Measurements from ENCODE around the gene RBP4.

The RBP4 gene

DNA sequence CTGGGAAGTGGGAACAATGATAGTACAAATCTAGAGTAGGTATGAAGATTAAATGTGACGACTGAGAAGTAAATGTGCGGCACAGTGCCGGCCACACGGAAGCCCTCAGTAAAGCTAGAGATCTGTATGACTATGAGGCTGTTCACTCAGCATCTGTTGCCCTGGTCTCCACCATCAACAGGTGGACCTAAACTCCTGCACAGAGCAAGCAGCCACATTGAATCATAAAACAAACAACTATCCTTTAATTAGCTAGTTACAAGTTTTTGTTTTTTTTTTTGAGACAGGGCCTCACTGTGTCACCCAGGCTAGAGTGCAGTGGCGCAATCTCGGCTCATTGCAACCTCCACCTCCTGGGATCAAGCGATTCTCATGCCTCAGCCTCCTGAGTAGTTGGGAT is 16.6 kb downstream of the RBP4 start:
- ATAC-seq: no peak
- no peak for TF ChIP-seq ZC3H10 (CRISPR knock-in tag; IDR thresholded peaks at IDR 0.05)
- TF ChIP-seq, protein P1, sequence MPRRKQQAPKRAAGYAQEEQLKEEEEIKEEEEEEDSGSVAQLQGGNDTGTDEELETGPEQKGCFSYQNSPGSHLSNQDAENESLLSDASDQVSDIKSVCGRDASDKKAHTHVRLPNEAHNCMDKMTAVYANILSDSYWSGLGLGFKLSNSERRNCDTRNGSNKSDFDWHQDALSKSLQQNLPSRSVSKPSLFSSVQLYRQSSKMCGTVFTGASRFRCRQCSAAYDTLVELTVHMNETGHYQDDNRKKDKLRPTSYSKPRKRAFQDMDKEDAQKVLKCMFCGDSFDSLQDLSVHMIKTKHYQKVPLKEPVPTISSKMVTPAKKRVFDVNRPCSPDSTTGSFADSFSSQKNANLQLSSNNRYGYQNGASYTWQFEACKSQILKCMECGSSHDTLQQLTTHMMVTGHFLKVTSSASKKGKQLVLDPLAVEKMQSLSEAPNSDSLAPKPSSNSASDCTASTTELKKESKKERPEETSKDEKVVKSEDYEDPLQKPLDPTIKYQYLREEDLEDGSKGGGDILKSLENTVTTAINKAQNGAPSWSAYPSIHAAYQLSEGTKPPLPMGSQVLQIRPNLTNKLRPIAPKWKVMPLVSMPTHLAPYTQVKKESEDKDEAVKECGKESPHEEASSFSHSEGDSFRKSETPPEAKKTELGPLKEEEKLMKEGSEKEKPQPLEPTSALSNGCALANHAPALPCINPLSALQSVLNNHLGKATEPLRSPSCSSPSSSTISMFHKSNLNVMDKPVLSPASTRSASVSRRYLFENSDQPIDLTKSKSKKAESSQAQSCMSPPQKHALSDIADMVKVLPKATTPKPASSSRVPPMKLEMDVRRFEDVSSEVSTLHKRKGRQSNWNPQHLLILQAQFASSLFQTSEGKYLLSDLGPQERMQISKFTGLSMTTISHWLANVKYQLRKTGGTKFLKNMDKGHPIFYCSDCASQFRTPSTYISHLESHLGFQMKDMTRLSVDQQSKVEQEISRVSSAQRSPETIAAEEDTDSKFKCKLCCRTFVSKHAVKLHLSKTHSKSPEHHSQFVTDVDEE (CRISPR knock-in tag; IDR thresholded peaks at IDR 0.05): no peak
- TF ChIP-seq ZNF70 (CRISPR knock-in tag; IDR thresholded peaks at IDR 0.05): no peak
- TF ChIP-seq ZFP30 (CRISPR knock-in tag; IDR thresholded peaks at IDR 0.05): no peak

DNA sequence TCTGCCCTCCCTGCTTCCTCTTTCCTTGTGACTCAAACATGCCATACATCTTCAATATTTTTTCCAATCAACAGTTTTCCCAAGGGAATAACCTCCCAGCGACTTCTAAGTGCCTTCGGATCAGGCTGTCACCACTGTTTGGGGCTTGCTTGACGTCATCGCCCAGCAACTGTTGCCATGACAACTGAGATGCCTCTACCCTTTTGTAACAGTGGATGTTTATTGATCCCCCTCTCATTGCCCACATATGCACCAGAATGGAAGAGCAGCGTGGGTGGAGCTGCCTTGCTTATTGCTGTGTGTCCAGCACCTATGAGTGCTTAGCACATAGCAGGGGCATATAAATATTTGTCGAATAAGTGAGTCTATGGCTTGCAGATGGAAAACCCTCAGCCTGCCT is 20.2 kb downstream of the RBP4 start:
- TF ChIP-seq CSDC2 (CRISPR knock-in tag; IDR thresholded peaks at IDR 0.05) (no peak), PPARA (CRISPR knock-in tag; IDR thresholded peaks at IDR 0.05; ENCODE audit: borderline replicate concordance) (no peak), ZFP3 (CRISPR knock-in tag; IDR thresholded peaks at IDR 0.05) (no peak)
- TF ChIP-seq, protein P2, sequence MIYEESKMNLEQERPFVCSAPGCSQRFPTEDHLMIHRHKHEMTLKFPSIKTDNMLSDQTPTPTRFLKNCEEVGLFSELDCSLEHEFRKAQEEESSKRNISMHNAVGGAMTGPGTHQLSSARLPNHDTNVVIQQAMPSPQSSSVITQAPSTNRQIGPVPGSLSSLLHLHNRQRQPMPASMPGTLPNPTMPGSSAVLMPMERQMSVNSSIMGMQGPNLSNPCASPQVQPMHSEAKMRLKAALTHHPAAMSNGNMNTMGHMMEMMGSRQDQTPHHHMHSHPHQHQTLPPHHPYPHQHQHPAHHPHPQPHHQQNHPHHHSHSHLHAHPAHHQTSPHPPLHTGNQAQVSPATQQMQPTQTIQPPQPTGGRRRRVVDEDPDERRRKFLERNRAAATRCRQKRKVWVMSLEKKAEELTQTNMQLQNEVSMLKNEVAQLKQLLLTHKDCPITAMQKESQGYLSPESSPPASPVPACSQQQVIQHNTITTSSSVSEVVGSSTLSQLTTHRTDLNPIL (CRISPR knock-in tag; IDR thresholded peaks at IDR 0.05; ENCODE audit: low read depth): no peak
- ATAC-seq: no peak

DNA sequence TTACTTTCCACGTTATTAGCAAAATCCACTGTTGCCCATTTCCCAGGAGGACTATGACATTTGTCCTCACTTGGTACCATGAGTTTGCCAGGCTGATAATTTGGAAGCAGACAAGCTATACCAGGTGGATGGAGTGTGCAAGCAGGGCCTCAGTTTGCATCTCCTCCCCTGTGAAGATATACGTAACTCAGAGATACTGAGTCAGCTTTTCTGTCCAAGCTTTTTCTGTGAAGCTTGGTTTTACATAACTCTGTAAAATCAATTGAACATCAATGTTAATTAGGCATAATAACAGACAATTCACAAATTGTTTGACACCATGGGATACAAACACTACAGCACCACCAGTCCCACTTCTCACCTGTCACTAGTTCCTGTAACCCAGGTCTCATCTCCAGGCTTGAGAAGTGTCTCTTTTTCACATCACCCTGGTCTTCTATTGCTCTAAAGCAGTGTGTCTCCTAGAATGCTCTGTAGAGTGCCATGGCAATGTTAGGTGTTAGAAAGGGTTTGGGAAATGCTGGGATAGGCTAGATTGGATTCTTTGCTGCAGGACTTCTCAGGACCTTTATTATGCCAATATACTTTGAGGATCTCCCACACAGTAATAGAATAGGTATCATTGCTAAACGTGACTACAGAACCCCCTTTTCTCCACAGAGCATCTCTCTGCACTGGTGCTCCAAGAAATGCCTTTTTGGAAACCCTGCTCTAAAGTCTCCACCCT is 20.9 kb downstream of the RBP4 start:
- TF ChIP-seq ZFP30 (CRISPR knock-in tag; IDR thresholded peaks at IDR 0.05) (no peak), TCF4 (CRISPR knock-in tag; IDR thresholded peaks at IDR 0.05; ENCODE audit: borderline replicate concordance) (no peak), ISL1 (CRISPR knock-in tag; IDR thresholded peaks at IDR 0.05) (no peak), ZNF70 (CRISPR knock-in tag; IDR thresholded peaks at IDR 0.05) (no peak), CSDC2 (CRISPR knock-in tag; IDR thresholded peaks at IDR 0.05) (no peak), ESRRG (CRISPR knock-in tag; IDR thresholded peaks at IDR 0.05) (no peak), BACH2 (CRISPR knock-in tag; IDR thresholded peaks at IDR 0.05; ENCODE audit: borderline replicate concordance) (no peak), ZNF565 (CRISPR knock-in tag; conservative IDR thresholded peaks at IDR 0.05; ENCODE audit: low read depth) (no peak), GLIS3 (CRISPR knock-in tag; IDR thresholded peaks at IDR 0.05) (no peak), ZFP3 (CRISPR knock-in tag; IDR thresholded peaks at IDR 0.05) (no peak)
- TF ChIP-seq, protein P2 (CRISPR knock-in tag; IDR thresholded peaks at IDR 0.05; ENCODE audit: low read depth): no peak
- TF ChIP-seq, protein P3, sequence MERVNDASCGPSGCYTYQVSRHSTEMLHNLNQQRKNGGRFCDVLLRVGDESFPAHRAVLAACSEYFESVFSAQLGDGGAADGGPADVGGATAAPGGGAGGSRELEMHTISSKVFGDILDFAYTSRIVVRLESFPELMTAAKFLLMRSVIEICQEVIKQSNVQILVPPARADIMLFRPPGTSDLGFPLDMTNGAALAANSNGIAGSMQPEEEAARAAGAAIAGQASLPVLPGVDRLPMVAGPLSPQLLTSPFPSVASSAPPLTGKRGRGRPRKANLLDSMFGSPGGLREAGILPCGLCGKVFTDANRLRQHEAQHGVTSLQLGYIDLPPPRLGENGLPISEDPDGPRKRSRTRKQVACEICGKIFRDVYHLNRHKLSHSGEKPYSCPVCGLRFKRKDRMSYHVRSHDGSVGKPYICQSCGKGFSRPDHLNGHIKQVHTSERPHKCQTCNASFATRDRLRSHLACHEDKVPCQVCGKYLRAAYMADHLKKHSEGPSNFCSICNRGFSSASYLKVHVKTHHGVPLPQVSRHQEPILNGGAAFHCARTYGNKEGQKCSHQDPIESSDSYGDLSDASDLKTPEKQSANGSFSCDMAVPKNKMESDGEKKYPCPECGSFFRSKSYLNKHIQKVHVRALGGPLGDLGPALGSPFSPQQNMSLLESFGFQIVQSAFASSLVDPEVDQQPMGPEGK (CRISPR knock-in tag; IDR thresholded peaks at IDR 0.05; ENCODE audit: borderline replicate concordance): no peak

DNA sequence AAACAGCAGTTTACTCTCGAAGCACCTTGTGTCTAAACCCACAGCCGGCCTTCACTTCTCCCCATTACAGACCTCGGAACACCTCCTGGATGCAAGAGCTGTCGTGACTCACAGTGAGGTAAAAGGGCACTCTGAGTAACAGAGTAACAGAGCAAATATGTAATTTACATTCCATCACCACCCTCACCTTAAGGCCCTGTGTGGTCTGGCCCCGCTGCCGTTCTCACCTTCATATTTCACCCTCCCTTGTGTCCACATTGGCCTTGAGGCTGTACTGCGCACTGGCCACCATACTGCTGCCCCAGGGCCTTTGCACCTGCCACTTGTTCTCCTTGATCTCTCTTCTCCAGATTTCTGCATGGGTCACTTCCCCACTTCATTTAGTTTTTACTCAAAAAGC is 21.9 kb downstream of the RBP4 start:
- no peak for TF ChIP-seq ZC3H10 (CRISPR knock-in tag; IDR thresholded peaks at IDR 0.05)
- TF ChIP-seq TCF4 (CRISPR knock-in tag; IDR thresholded peaks at IDR 0.05; ENCODE audit: borderline replicate concordance): no peak
- TF ChIP-seq ISL1 (CRISPR knock-in tag; IDR thresholded peaks at IDR 0.05): no peak
- TF ChIP-seq, protein P4, sequence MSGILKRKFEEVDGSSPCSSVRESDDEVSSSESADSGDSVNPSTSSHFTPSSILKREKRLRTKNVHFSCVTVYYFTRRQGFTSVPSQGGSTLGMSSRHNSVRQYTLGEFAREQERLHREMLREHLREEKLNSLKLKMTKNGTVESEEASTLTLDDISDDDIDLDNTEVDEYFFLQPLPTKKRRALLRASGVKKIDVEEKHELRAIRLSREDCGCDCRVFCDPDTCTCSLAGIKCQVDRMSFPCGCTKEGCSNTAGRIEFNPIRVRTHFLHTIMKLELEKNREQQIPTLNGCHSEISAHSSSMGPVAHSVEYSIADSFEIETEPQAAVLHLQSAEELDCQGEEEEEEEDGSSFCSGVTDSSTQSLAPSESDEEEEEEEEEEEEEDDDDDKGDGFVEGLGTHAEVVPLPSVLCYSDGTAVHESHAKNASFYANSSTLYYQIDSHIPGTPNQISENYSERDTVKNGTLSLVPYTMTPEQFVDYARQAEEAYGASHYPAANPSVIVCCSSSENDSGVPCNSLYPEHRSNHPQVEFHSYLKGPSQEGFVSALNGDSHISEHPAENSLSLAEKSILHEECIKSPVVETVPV (CRISPR knock-in tag; IDR thresholded peaks at IDR 0.05): no peak
- no peak for ATAC-seq

More for the DNA sequence above, 20.9 kb downstream of the RBP4 start:
- ATAC-seq: no peak

DNA sequence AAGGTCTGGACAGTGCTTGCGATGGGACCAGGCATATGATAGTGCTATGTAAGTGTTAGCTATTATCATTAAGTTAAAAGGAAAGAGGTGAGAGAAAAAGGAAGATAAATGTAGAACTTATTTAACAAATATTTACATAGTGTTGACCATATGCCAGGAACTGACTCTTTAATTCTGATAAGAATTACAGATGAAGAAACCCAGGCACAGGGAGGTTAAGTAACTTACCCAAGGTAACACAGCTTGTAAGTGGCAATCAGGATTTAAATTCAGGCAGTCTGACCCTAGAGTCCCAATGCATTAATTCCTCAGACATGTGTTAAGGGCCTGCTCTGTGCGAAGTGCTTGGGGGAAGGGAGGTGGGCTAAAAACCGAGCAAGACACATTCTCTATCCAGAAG is 23.5 kb downstream of the RBP4 start:
- no peak for ATAC-seq
- TF ChIP-seq TCF4 (CRISPR knock-in tag; IDR thresholded peaks at IDR 0.05; ENCODE audit: borderline replicate concordance) (no peak), BACH2 (CRISPR knock-in tag; IDR thresholded peaks at IDR 0.05; ENCODE audit: borderline replicate concordance) (no peak), ISL1 (CRISPR knock-in tag; IDR thresholded peaks at IDR 0.05) (no peak), OSR1 (CRISPR knock-in tag; IDR thresholded peaks at IDR 0.05) (no peak), ZFP30 (CRISPR knock-in tag; IDR thresholded peaks at IDR 0.05) (no peak), ZNF70 (CRISPR knock-in tag; IDR thresholded peaks at IDR 0.05) (no peak), ZC3H10 (CRISPR knock-in tag; IDR thresholded peaks at IDR 0.05) (no peak), ZFP3 (CRISPR knock-in tag; IDR thresholded peaks at IDR 0.05) (no peak)
- TF ChIP-seq, protein P4 (CRISPR knock-in tag; IDR thresholded peaks at IDR 0.05): no peak
- TF ChIP-seq, protein P3 (CRISPR knock-in tag; IDR thresholded peaks at IDR 0.05; ENCODE audit: borderline replicate concordance): no peak

Measured in SK-N-SH treated with all-trans-retinoic acid at 6 μM for 48 hours (cell line).